GM23338 (cell line): Measurements from ENCODE around the gene TCTN1.

Experiments
- CREB1 ChIP-seq: fragments of 250-450 bp; sonication (Bioruptor Pico); IDR thresholded peaks from 2 replicates; pipeline ENCODE4 v1.5.0; 2020; ENCODE audit warnings: low read depth, mild to moderate bottlenecking, moderate library complexity
- EZH2 ChIP-seq: fragments of 200-600 bp; sonication (generic); IDR thresholded peaks from one replicate; pipeline ENCODE4 v1.8.0; 2017; ENCODE audit warnings: antibody characterized with exemption, mild to moderate bottlenecking, low read depth; ENCODE audit not compliant: unreplicated experiment
- TF ChIP-seq, protein P1 (sequence below), 2 experiments: fragments of 200-600 bp in 1 of 2; sonication (generic) in 1 of 2; conservative IDR thresholded peaks; 2 replicates each; pipeline versions ENCODE4 v1.5.1 to v1.6.1; 2016 to 2017; ENCODE audit warnings: antibody characterized with exemption in 2 of 2, low read depth in 2 of 2, mild to moderate bottlenecking in 2 of 2, moderate library complexity in 1 of 2

DNA sequence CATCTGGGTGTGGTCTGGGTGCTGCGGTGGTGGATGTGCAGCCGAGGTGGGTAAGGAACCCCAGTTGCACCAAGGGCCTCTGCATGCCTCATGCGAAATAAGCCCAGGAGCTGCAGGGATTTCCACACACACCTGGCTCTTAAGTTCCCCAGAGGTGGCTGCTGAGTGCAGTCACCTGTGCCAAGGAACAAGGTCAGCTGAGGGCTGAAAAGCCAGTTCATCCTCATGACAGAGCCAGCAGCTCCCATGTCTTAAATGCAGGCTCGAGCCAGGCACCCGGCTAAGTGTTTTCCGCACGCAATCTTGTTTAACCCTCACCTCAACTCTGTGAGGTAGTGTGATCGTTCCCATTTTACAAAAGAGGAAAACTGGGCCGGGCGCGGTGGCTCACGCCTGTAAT is 65.3 kb downstream of the TCTN1 start:
- TF ChIP-seq EZH2 (no peak), CREB1 (CRISPR knock-in tag) (no peak)
- TF ChIP-seq, protein P1, sequence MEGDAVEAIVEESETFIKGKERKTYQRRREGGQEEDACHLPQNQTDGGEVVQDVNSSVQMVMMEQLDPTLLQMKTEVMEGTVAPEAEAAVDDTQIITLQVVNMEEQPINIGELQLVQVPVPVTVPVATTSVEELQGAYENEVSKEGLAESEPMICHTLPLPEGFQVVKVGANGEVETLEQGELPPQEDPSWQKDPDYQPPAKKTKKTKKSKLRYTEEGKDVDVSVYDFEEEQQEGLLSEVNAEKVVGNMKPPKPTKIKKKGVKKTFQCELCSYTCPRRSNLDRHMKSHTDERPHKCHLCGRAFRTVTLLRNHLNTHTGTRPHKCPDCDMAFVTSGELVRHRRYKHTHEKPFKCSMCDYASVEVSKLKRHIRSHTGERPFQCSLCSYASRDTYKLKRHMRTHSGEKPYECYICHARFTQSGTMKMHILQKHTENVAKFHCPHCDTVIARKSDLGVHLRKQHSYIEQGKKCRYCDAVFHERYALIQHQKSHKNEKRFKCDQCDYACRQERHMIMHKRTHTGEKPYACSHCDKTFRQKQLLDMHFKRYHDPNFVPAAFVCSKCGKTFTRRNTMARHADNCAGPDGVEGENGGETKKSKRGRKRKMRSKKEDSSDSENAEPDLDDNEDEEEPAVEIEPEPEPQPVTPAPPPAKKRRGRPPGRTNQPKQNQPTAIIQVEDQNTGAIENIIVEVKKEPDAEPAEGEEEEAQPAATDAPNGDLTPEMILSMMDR (conservative IDR thresholded peaks at IDR 0.05; ENCODE audit: low read depth in 2 of 2), result no peak
